ENCODE measurements around the gene KIAA1549.

KIAA1549 gene

DNA sequence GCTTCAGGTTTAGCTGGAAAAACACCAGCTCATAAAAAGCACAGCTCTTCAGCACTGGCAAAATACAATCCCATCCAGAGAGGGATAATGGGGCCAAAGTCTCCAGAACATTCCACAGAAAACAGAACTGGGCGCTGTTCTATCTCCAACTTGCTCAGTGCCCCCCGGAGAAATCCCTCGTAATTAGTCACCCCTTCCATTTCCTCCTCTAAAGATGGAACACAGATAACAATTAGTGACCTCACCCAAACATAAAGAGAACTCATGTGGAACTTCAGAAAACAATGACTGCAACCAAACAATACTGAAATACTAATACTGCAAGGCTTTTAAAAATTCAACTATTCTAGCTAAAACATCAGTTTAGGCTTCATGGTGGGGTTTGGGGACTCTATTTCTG is 46.3 kb downstream of the KIAA1549 start:
- H3K36me3 ChIP-seq (ENCODE audit: control insufficient read depth in 2 of 2, insufficient read depth in 1 of 2, low read length in 2 of 2) = no peaks in the 10 kb centered on the region
- H3K4me1 ChIP-seq (ENCODE audit: control insufficient read depth, insufficient read depth, low read length) = peaks cover 4% of the 10 kb centered on the region; the same call in 1 of the 2 replicates
- no peaks in the 10 kb centered on the region for H3K9me3 ChIP-seq (ENCODE audit: control insufficient read depth, insufficient read depth, low read depth, low read length)
- POLR2A ChIA-PET = interaction anchor here (0.6 kb wide), 1 partner anchor 88 kb away, joined by 3 read pairs; no protein-coding TSS in a partner anchor
- H3K27ac ChIP-seq (ENCODE audit: extremely low read depth, low read depth, low read length) = no peak overlapping the region
- TF ChIP-seq ZNF140 (tag by site-specific recombination; IDR thresholded peaks at IDR 0.05) = no peak
- TF ChIP-seq ZNF114 (tag by site-specific recombination; IDR thresholded peaks at IDR 0.05) = no peak
- TF ChIP-seq ZNF23 (tag by site-specific recombination; IDR thresholded peaks at IDR 0.05; ENCODE audit: borderline replicate concordance) = no peak
- TF ChIP-seq ZNF398 (tag by site-specific recombination; IDR thresholded peaks at IDR 0.05) = peak; percentile 34; the same call in 1 of the 2 replicates
- CTCF ChIA-PET = interaction anchor here (1.0 kb wide), 1 partner anchor 48 kb away, joined by 3 read pairs; no protein-coding TSS in a partner anchor
- H3K4me3 ChIP-seq (ENCODE audit: low read depth, low read length) = no peak overlapping the region

DNA sequence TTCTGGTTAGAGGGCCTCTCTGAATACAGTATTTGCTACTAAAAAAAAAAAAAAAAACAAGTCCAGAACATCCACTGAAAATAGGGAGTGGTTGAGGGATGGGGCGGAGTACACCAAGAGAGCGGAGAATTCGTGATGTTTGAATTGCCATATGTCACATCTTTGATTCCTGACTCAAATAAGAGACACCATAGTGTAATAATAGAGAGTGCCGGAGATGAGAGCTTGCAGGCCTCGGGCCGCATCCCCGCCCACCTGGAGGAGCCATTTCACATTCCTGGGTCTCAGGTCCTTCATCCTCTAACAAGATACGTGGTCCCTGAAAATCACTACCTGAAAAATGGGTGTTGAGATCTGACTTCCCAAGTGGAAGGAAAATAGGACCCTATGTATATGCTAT is 46.8 kb downstream of the KIAA1549 start:
- ChIA-PET POLR2A (no interaction called here), CTCF (no interaction called here)
- Histone ChIP-seq H3K4me1 (ENCODE audit: control insufficient read depth, insufficient read depth, low read length) (peaks cover 4% of the 10 kb centered on the region; the same call in 1 of the 2 replicates), H3K36me3 (ENCODE audit: control insufficient read depth in 2 of 2, insufficient read depth in 1 of 2, low read length in 2 of 2) (no peaks in the 10 kb centered on the region), H3K9me3 (ENCODE audit: control insufficient read depth, insufficient read depth, low read depth, low read length) (no peaks in the 10 kb centered on the region), H3K4me3 (ENCODE audit: low read depth, low read length) (no peak overlapping the region), H3K27ac (ENCODE audit: extremely low read depth, low read depth, low read length) (no peak overlapping the region)
- TF ChIP-seq BCL11A (tag by site-specific recombination; IDR thresholded peaks at IDR 0.05; ENCODE audit: low read depth) = no peak
- TF ChIP-seq KLF10 (tag by site-specific recombination; IDR thresholded peaks at IDR 0.05) = no peak
- TF ChIP-seq ZNF654 (tag by site-specific recombination; IDR thresholded peaks at IDR 0.05; ENCODE audit: low read depth) = no peak
- no peak for TF ChIP-seq TCF7L2 (IDR thresholded peaks at IDR 0.05; ENCODE audit: borderline replicate concordance, low read depth, low read length)
- no peak for TF ChIP-seq RBAK (tag by site-specific recombination; IDR thresholded peaks at IDR 0.05)
- no peak for TF ChIP-seq ZNF146 (tag by site-specific recombination; IDR thresholded peaks at IDR 0.05)
- no peak for TF ChIP-seq SALL2 (tag by site-specific recombination; IDR thresholded peaks at IDR 0.05; ENCODE audit: borderline replicate concordance)
- TF ChIP-seq ZBTB49 (tag by site-specific recombination; IDR thresholded peaks at IDR 0.05; ENCODE audit: low read depth) = no peak
- TF ChIP-seq ZNF175 (tag by site-specific recombination; IDR thresholded peaks at IDR 0.05) = no peak

GRCh38 chr7:138932870-138933269 is 48.3 kb downstream of the KIAA1549 start:
- Histone ChIP-seq H3K9me3 (ENCODE audit: control insufficient read depth, insufficient read depth, low read depth, low read length) (no peaks in the 10 kb centered on the region), H3K36me3 (ENCODE audit: control insufficient read depth in 2 of 2, insufficient read depth in 1 of 2, low read length in 2 of 2) (no peaks in the 10 kb centered on the region), H3K4me3 (ENCODE audit: low read depth, low read length) (no peak overlapping the region), H3K27ac (ENCODE audit: extremely low read depth, low read depth, low read length) (no peak overlapping the region), H3K4me1 (ENCODE audit: control insufficient read depth, insufficient read depth, low read length) (peaks cover 4% of the 10 kb centered on the region; the same call in 1 of the 2 replicates)
- ChIA-PET POLR2A (no interaction called here), CTCF (no interaction called here)
- TF ChIP-seq ZNF529 (tag by site-specific recombination; IDR thresholded peaks at IDR 0.05; ENCODE audit: insufficient replicate concordance) (no peak), ZSCAN23 (tag by site-specific recombination; IDR thresholded peaks at IDR 0.05) (no peak), ZBTB20 (tag by site-specific recombination; IDR thresholded peaks at IDR 0.05) (no peak), SCRT2 (tag by site-specific recombination; IDR thresholded peaks at IDR 0.05) (no peak), ZNF830 (tag by site-specific recombination; IDR thresholded peaks at IDR 0.05; ENCODE audit: low read depth) (no peak), ZNF146 (tag by site-specific recombination; IDR thresholded peaks at IDR 0.05) (no peak), OVOL3 (tag by site-specific recombination; IDR thresholded peaks at IDR 0.05) (no peak), ZIC2 (tag by site-specific recombination; IDR thresholded peaks at IDR 0.05) (no peak), ZNF626 (tag by site-specific recombination; IDR thresholded peaks at IDR 0.05) (no peak), ZNF585B (tag by site-specific recombination; IDR thresholded peaks at IDR 0.05) (no peak), ZNF423 (tag by site-specific recombination; IDR thresholded peaks at IDR 0.05) (no peak), ZNF394 (tag by site-specific recombination; IDR thresholded peaks at IDR 0.05; ENCODE audit: borderline replicate concordance) (no peak)
- TF ChIP-seq, protein P1, sequence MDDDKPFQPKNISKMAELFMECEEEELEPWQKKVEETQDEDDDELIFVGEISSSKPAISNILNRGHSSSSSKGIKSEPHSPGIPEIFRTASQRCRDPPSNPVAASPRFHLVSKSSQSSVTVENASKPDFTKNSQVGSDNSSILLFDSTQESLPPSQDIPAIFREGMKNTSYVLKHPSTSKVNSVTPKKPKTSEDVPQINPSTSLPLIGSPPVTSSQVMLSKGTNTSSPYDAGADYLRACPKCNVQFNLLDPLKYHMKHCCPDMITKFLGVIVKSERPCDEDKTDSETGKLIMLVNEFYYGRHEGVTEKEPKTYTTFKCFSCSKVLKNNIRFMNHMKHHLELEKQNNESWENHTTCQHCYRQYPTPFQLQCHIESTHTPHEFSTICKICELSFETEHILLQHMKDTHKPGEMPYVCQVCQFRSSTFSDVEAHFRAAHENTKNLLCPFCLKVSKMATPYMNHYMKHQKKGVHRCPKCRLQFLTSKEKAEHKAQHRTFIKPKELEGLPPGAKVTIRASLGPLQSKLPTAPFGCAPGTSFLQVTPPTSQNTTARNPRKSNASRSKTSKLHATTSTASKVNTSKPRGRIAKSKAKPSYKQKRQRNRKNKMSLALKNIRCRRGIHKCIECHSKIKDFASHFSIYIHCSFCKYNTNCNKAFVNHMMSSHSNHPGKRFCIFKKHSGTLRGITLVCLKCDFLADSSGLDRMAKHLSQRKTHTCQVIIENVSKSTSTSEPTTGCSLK (tag by site-specific recombination; IDR thresholded peaks at IDR 0.05) = no peak
- TF ChIP-seq, protein P2, sequence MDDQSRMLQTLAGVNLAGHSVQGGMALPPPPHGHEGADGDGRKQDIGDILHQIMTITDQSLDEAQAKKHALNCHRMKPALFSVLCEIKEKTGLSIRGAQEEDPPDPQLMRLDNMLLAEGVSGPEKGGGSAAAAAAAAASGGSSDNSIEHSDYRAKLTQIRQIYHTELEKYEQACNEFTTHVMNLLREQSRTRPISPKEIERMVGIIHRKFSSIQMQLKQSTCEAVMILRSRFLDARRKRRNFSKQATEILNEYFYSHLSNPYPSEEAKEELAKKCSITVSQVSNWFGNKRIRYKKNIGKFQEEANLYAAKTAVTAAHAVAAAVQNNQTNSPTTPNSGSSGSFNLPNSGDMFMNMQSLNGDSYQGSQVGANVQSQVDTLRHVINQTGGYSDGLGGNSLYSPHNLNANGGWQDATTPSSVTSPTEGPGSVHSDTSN (CRISPR knock-in tag; IDR thresholded peaks at IDR 0.05) = no peak
